Measurements from ENCODE around the gene THADA. TPM values are rescaled to one million over a fixed set of nuclear protein-coding genes. Genes with fewer than 3 reads are reported as not detected.

Gene THADA
- total and polyA plus RNA-seq, 2 donors (not counting 1 experiment from before 2014, with no cell fraction given): 9.2 to 36.2 TPM

DNA sequence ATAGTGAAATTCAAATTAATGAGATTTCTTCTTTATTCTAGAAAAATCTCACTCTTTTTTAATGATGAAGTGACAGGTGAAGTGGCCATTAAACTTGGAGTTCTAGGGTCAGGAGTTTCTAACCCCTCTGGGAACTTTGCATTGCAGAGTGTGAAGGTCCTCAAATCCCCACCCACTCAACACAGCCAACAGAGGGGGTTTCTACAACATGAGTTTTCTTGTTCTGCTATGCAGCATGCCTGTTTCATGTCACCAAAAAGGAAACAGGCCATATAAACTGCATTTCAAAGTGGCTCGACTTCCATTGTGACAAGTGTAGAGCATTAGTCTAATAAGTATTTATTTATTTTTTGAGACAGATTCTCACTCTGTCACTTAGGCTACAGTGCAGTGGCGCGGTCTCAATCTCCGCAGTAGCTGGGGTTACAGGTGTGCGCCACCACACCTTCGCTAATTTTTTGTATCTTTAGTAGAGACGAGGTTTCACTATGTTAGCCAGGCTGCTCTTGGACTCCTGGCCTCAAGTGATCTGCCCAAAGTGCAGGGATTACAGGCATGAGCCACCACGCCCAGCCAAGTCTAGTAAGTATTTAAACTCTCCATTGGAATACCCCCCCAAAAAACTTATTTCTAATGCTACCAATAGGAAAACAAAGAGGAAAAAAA, 223.3 kb downstream of the THADA start:
- Histone ChIP-seq H3K9me3 (ENCODE audit: control insufficient read depth, insufficient read depth, low read depth, low read length) (no peaks in the 10 kb centered on the region), H3K27ac (ENCODE audit: insufficient read depth, low read length) (no peak overlapping the region), H3K4me2 (ENCODE audit: extremely low read depth, insufficient read depth, low read length) (no peak overlapping the region), H3K36me3 (ENCODE audit: control insufficient read depth, insufficient read depth, low read length) (no peaks in the 10 kb centered on the region), H3K9ac (ENCODE audit: insufficient read depth, low read length) (no peak overlapping the region), H2AFZ (ENCODE audit: low read length) (no peak overlapping the region), H3K79me2 (ENCODE audit: control insufficient read depth, insufficient read depth, low read length) (no peaks in the 10 kb centered on the region), H4K20me1 (ENCODE audit: control insufficient read depth, extremely low read depth, insufficient read depth, low read length) (no peaks in the 10 kb centered on the region), H3K4me3 (replicated peaks in 1 of 4; ENCODE audit: control extremely low read depth in 1 of 4, insufficient read depth in 1 of 4, low read depth in 3 of 4, low read length in 4 of 4) (no peak overlapping the region), H3K4me1 (ENCODE audit: control insufficient read depth, extremely low read depth, insufficient read depth, low read length) (no peaks in the 10 kb centered on the region), H3K27me3 (ENCODE audit: control insufficient read depth, insufficient read depth, low read length) (no peaks in the 10 kb centered on the region)
- DNase-seq (ENCODE audit: low read depth in 2 of 2): no peak
- no peak for TF ChIP-seq CTCF (conservative IDR thresholded peaks at IDR 0.05 in 1 of 2, IDR thresholded peaks at IDR 0.05 in 1 of 2; ENCODE audit: low read depth in 1 of 2, low read length in 2 of 2)
- TF ChIP-seq EZH2 (IDR thresholded peaks at IDR 0.05; ENCODE audit: low read length, missing control alignments): no peak

DNA sequence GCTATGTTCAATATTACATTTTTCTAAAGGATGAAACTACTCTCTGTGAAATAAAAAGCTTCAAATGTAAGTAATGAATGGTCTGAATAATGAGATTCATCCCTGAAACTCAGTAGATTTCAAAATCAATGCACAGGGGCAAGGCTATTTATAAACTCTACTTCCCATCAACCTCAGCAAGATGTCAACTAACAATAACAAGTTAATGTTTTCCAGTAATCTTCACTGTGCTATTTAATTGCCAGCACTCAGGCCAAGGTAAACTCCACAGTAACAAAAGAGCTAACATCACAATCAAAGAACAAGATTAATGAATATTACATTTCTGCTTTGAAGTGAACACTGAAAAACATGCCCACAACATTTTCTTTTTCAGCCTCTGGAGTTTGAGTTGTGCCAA, 225.1 kb downstream of the THADA start:
- peak in 1 of 2 donors; percentile 67 for DNase-seq (ENCODE audit: low read depth in 2 of 2)
- no peaks in the 10 kb centered on the region for H4K20me1 ChIP-seq (ENCODE audit: control insufficient read depth, extremely low read depth, insufficient read depth, low read length)
- H2AFZ ChIP-seq (ENCODE audit: low read length): no peak overlapping the region
- no peak overlapping the region for H3K4me3 ChIP-seq (replicated peaks in 1 of 4; ENCODE audit: control extremely low read depth in 1 of 4, insufficient read depth in 1 of 4, low read depth in 3 of 4, low read length in 4 of 4)
- H3K27me3 ChIP-seq (ENCODE audit: control insufficient read depth, insufficient read depth, low read length): no peaks in the 10 kb centered on the region
- H3K36me3 ChIP-seq (ENCODE audit: control insufficient read depth, insufficient read depth, low read length): no peaks in the 10 kb centered on the region
- H3K9ac ChIP-seq (ENCODE audit: insufficient read depth, low read length): no peak overlapping the region
- H3K79me2 ChIP-seq (ENCODE audit: control insufficient read depth, insufficient read depth, low read length): no peaks in the 10 kb centered on the region
- no peaks in the 10 kb centered on the region for H3K4me1 ChIP-seq (ENCODE audit: control insufficient read depth, extremely low read depth, insufficient read depth, low read length)
- H3K4me2 ChIP-seq (ENCODE audit: extremely low read depth, insufficient read depth, low read length): no peak overlapping the region
- TF ChIP-seq CTCF (conservative IDR thresholded peaks at IDR 0.05 in 1 of 2, IDR thresholded peaks at IDR 0.05 in 1 of 2; ENCODE audit: low read depth in 1 of 2, low read length in 2 of 2): no peak
- no peak for TF ChIP-seq EZH2 (IDR thresholded peaks at IDR 0.05; ENCODE audit: low read length, missing control alignments)
- no peak overlapping the region for H3K27ac ChIP-seq (ENCODE audit: insufficient read depth, low read length)
- H3K9me3 ChIP-seq (ENCODE audit: control insufficient read depth, insufficient read depth, low read depth, low read length): no peaks in the 10 kb centered on the region

- no peaks in the 10 kb centered on the region for H3K27me3 ChIP-seq (ENCODE audit: control insufficient read depth, insufficient read depth, low read length)
- TF ChIP-seq CTCF (conservative IDR thresholded peaks at IDR 0.05 in 1 of 2, IDR thresholded peaks at IDR 0.05 in 1 of 2; ENCODE audit: low read depth in 1 of 2, low read length in 2 of 2) (no peak), EZH2 (IDR thresholded peaks at IDR 0.05; ENCODE audit: low read length, missing control alignments) (no peak)
- H3K36me3 ChIP-seq (ENCODE audit: control insufficient read depth, insufficient read depth, low read length): no peaks in the 10 kb centered on the region
Measured at GRCh38 chr2:43370146-43370545, 225.7 kb downstream of the THADA start.

More at GRCh38 chr2:43370146-43370545, 225.7 kb downstream of the THADA start:
- Histone ChIP-seq H3K4me1 (ENCODE audit: control insufficient read depth, extremely low read depth, insufficient read depth, low read length) (no peaks in the 10 kb centered on the region), H3K79me2 (ENCODE audit: control insufficient read depth, insufficient read depth, low read length) (no peaks in the 10 kb centered on the region), H3K9me3 (ENCODE audit: control insufficient read depth, insufficient read depth, low read depth, low read length) (no peaks in the 10 kb centered on the region), H3K27ac (ENCODE audit: insufficient read depth, low read length) (no peak overlapping the region), H3K9ac (ENCODE audit: insufficient read depth, low read length) (no peak overlapping the region), H3K4me3 (replicated peaks in 1 of 4; ENCODE audit: control extremely low read depth in 1 of 4, insufficient read depth in 1 of 4, low read depth in 3 of 4, low read length in 4 of 4) (no peak overlapping the region), H3K4me2 (ENCODE audit: extremely low read depth, insufficient read depth, low read length) (no peak overlapping the region), H2AFZ (ENCODE audit: low read length) (no peak overlapping the region), H4K20me1 (ENCODE audit: control insufficient read depth, extremely low read depth, insufficient read depth, low read length) (no peaks in the 10 kb centered on the region)
- DNase-seq (ENCODE audit: low read depth in 2 of 2): no peak
